ENCODE data around the gene SIGLEC11. TPM values are rescaled to one million over a fixed set of nuclear protein-coding genes. Genes with fewer than 3 reads are reported as not detected.
A peak's percentile ranks its signal among the peaks of the same experiment; 100 is the strongest.
"Not testable (repeated sequence)": the region's sequence is repeated elsewhere in the genome, so short reads cannot be mapped to it uniquely, and the experiment has no call there.

Gene SIGLEC11
- total RNA-seq, 4 donors from 2014 or later: 0.94 to 1.7 TPM; not detected in 2

- Histone ChIP-seq H3K9me3 (no peaks in the 10 kb centered on the region), H3K27me3 (no peaks in the 10 kb centered on the region), H3K4me3 (no peak overlapping the region), H3K4me1 (no peaks in the 10 kb centered on the region), H3K36me3 (peaks cover 0 to 44% (median 0%) of the 10 kb centered on the region in 3 donors), H3K27ac (no peak overlapping the region)
- DNase-seq: no peak
- no peak for TF ChIP-seq POLR2A (IDR thresholded peaks at IDR 0.05)
- no peak for TF ChIP-seq CTCF (IDR thresholded peaks at IDR 0.05)
Measured at GRCh38 chr19:49975051-49975450, 14.1 kb upstream of the SIGLEC11 start.

DNA sequence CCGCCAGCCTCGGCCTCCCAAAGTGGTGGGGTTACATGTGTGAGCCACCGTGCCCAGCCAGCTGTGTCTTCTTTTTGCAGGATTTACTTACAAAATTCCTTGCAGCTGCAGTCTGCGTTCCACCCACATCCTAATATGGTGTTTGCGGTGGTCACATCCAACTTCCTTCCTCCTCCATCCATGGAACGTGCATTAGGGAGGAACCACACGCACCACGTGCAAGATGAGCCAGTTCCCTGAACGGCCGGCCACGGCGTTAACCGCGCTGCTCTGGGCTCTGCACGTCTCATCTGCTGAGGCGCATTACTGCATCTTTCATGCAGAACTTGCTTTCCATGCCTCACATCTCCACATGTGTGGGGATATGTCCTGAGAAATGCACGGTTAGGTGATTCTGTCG lies 13.0 kb upstream of the SIGLEC11 start:
- TF ChIP-seq POLR2A (IDR thresholded peaks at IDR 0.05) (no peak), CTCF (IDR thresholded peaks at IDR 0.05) (no peak)
- H3K36me3 ChIP-seq: peaks cover 0 to 35% (median 0%) of the 10 kb centered on the region in 3 donors
- peak in 1 of 3 donors; percentile 54 for DNase-seq
- no peaks in the 10 kb centered on the region for H3K4me1 ChIP-seq
- no peak overlapping the region for H3K4me3 ChIP-seq
- H3K9me3 ChIP-seq: no peaks in the 10 kb centered on the region
- H3K27me3 ChIP-seq: no peaks in the 10 kb centered on the region
- no peak overlapping the region for H3K27ac ChIP-seq

DNA sequence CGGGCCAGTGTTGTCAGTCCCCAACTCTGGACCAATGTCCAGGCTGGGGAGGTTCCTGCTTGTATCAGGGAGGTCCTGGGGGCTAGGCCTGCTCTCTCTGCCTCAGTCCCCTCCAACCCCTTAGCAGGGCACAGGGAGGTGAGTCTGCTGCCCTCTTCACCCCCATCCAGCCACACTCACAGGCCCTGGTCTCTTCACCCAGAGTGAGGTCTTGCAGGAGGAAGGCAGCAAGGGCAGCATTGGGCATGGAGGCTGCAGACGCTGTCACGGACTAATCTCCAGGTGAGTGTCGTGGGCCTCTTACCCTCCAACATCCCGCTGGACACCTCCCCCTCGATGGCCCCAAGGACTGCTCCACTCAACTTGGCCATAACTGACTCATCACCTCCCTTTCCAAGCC lies 11.9 kb upstream of the SIGLEC11 start:
- DNase-seq: no peak
- no peak overlapping the region for H3K4me3 ChIP-seq
- H3K27ac ChIP-seq: no peak overlapping the region
- TF ChIP-seq CTCF (IDR thresholded peaks at IDR 0.05) (no peak), POLR2A (IDR thresholded peaks at IDR 0.05) (no peak)
- no peaks in the 10 kb centered on the region for H3K27me3 ChIP-seq
- no peaks in the 10 kb centered on the region for H3K4me1 ChIP-seq
- H3K36me3 ChIP-seq: peaks cover 0 to 23% (median 0%) of the 10 kb centered on the region in 3 donors
- no peaks in the 10 kb centered on the region for H3K9me3 ChIP-seq

DNA sequence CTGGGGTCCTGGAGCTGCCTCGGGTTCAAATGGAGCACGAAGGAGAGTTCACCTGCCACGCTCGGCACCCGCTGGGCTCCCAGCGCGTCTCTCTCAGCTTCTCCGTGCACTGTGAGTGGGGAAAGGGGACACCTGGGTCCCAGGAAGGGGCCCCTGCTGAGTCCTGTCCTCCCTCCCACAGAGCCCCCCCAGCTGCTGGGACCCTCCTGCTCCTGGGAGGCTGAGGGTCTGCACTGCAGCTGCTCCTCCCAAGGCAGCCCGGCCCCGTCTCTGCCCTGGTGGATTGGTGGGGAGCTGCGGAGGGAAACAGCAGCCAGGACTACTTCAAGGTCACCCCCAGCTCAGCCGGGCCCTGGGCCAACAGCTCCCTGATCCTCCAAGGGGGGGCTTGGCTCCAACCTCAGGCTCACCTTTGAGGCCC lies 11.0 kb upstream of the SIGLEC11 start:
- Histone ChIP-seq H3K9me3 (no peaks in the 10 kb centered on the region), H3K27ac (no peak overlapping the region)

DNA sequence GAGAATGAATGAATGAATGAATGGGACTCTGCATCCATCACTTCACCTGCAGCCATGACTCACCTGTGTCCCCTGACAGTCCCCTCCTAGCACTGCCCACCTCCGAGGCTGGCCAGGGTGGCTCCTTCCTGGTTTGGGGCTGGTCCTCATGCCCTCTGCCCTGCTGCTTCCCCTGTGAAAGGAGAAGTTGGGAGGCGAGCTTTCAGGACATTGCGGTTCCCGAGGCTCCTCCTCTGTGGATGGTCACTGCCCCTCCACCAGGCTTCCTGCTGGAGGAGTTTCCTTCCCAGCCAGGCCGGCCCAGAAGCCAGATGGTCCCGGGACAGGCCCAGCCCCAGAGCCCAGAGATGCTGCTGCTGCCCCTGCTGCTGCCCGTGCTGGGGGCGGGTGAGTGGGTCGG lies 8.4 kb upstream of the SIGLEC11 start:
- H3K36me3 ChIP-seq, H3K9me3 ChIP-seq, H3K27ac ChIP-seq, H3K27me3 ChIP-seq, H3K4me3 ChIP-seq, DNase-seq, H3K4me1 ChIP-seq: not testable (repeated sequence)

More for the DNA sequence above, 11.0 kb upstream of the SIGLEC11 start:
- TF ChIP-seq CTCF (IDR thresholded peaks at IDR 0.05): no peak
- TF ChIP-seq POLR2A (IDR thresholded peaks at IDR 0.05): no peak
- H3K4me1 ChIP-seq: no peaks in the 10 kb centered on the region
- H3K36me3 ChIP-seq: peaks cover 0 to 15% (median 0%) of the 10 kb centered on the region in 3 donors
- DNase-seq: no peak
- no peaks in the 10 kb centered on the region for H3K27me3 ChIP-seq
- no peak overlapping the region for H3K4me3 ChIP-seq

DNA sequence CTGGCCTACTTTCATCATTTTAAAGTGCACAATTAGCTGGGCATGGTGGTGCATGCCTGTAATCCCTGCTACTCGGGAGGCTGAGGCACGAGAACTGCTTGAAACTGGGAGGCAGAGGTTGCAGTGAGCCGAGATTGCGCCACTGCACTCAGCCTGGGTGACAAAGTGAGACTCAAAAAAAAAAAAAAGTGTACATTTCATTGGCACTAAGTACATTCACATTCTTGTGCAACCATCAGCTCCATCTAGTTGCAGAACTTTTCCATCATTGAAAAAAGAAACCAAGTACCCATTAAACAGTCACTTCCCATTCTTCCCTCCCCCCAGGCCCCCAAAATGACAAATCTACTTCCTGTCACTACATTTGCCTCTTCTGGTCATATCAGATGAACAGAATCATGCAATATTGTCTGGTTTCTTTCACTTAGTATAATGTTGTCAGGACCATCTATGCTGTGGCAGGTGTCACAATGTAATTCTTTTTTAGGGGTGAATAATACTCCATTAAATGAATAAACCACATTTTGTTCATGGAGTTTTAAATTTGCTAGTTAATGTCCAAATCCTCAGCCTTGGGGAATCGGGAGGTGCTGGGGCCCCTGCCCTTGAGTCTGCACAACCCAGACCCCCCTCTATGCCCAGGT lies 7.4 kb upstream of the SIGLEC11 start:
- H3K4me3 ChIP-seq: no peak overlapping the region
- no peak for DNase-seq
- H3K4me1 ChIP-seq: no peaks in the 10 kb centered on the region
- H3K9me3 ChIP-seq: no peaks in the 10 kb centered on the region
- H3K27ac ChIP-seq: no peak overlapping the region
- TF ChIP-seq POLR2A (IDR thresholded peaks at IDR 0.05) (no peak), CTCF (IDR thresholded peaks at IDR 0.05) (no peak)
- H3K36me3 ChIP-seq: no peaks in the 10 kb centered on the region
- H3K27me3 ChIP-seq: no peaks in the 10 kb centered on the region

DNA sequence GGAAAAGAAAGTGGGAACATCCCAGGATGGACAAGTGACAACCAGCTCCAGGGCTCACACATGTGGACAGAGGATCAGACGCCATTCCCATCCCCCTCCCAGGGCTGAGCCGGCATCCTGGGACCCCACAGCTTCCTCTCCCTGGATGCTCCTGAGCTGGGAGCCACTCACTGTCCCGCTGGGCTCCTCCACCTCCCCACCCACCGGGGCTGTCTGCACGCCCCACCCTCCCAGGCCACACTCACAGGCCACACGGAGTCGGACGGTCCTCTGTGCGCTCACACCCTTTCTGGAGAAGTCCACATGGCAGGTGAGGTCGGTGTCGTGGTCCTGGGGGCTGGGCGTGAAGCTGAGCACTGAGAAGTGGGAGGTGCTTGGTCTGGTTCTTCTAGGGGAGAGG lies 1.1 kb downstream of the SIGLEC11 start:
- not testable (repeated sequence) for H3K36me3 ChIP-seq, H3K4me1 ChIP-seq, H3K27ac ChIP-seq, DNase-seq, H3K27me3 ChIP-seq, H3K9me3 ChIP-seq, H3K4me3 ChIP-seq

- H3K4me3 ChIP-seq, H3K27ac ChIP-seq, H3K36me3 ChIP-seq, H3K27me3 ChIP-seq, H3K4me1 ChIP-seq, DNase-seq, H3K9me3 ChIP-seq: not testable (repeated sequence)
Measured at GRCh38 chr19:49958596-49958995, 2.4 kb downstream of the SIGLEC11 start.

DNA sequence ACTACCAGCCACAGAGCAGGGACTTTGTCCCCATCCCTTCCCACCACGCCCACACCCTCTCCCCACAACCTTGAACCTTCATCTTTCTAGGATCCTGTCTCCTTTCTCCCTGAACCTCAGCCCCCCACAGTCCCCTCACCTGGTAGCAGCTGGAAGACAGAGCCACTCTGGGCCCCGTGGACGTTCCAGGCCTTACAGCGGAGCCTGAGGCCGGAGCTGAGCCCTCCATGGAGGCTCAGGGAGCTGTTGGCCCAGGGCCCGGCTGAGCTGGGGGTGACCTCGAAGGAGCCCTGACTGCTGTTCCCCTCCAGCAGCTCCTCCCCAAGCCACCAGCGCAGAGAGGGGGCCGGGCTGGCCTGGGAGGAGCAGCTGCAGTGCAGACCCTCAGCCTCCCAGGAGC lies 2.8 kb downstream of the SIGLEC11 start:
- DNase-seq, H3K4me1 ChIP-seq: not testable (repeated sequence)

More for the DNA sequence above, 2.8 kb downstream of the SIGLEC11 start:
- H3K27me3 ChIP-seq, H3K9me3 ChIP-seq, H3K4me3 ChIP-seq, H3K27ac ChIP-seq, H3K36me3 ChIP-seq: not testable (repeated sequence)
